Heart right ventricle (tissue), 16 donors: ENCODE measurements around the gene PFKFB2. TPM values are rescaled to one million over a fixed set of nuclear protein-coding genes. Genes with fewer than 3 reads are reported as not detected.

Experiments
- ATAC-seq, 8 donors: fragments of 200-7000 bp; cut with Tn5 transposase; one replicate each; pipeline ENCODE4 v1.9.1; 2020; ENCODE audit warnings: mild to moderate bottlenecking in 8 of 8, moderate library complexity in 8 of 8, moderate number of reproducible peaks in 1 of 8
- DNase-seq, 2 donors: peaks; one replicate each; pipeline ENCODE4 v3.0.0-alpha.2; 2020
- H3K27ac ChIP-seq, 10 donors: fragments of 200-600 bp; sonication (generic) in 2 of 10; one replicate each; pipeline versions ENCODE4 v1.5.0 to v1.8.0; 2020 to 2022; ENCODE audit warnings: mild to moderate bottlenecking in 3 of 10
- H3K27me3 ChIP-seq, 7 donors: fragments of 200-600 bp; one replicate each; pipeline ENCODE4 v1.8.0; 2021 to 2022; ENCODE audit warnings: mild to moderate bottlenecking in 2 of 7
- H3K36me3 ChIP-seq, 9 donors: fragments of 200-600 bp; sonication (generic) in 1 of 9; one replicate each; pipeline versions ENCODE4 v1.5.0 to v1.8.0; 2020 to 2022; ENCODE audit warnings: mild to moderate bottlenecking in 2 of 9
- H3K4me1 ChIP-seq, 9 donors: fragments of 200-600 bp; sonication (generic) in 1 of 9; one replicate each; pipeline versions ENCODE4 v1.5.0 to v1.8.0; 2020 to 2022; ENCODE audit warnings: mild to moderate bottlenecking in 4 of 9
- H3K4me3 ChIP-seq, 10 donors: fragments of 200-600 bp; sonication (generic) in 2 of 10; one replicate each; pipeline versions ENCODE4 v1.5.0 to v1.8.0; 2020 to 2022; ENCODE audit warnings: mild to moderate bottlenecking in 7 of 10, moderate library complexity in 2 of 10
- H3K9me3 ChIP-seq, 11 donors: fragments of 200-600 bp in 10 of 11; sonication (generic) in 2 of 11; one replicate each; pipeline versions ENCODE4 v1.5.0 to v1.8.0; 2013 to 2022; ENCODE audit warnings: mild to moderate bottlenecking in 2 of 11, control low read depth in 1 of 11, moderate library complexity in 1 of 11
- WGBS, 2 donors: extraction: QIAGEN DNeasy Blood & Tissue Kit; methylation state at CpG; one replicate each; pipeline ENCODE4 v1.1.7; 2013; ENCODE audit warnings: inconsistent platforms in 1 of 2; 5-methylcytosine and 5-hydroxymethylcytosine counted together
- intact Hi-C, 10 donors: fragments of 100-400 bp; cut with DNase I; formaldehyde crosslinking; loops; one replicate each; pipeline versions ENCODE4 v1.11.1 to v1.14.2; 2022
- polyA plus RNA-seq, 2 donors: library from polyadenylated mRNA; stranded (reverse); fragments of 200-250 nt; gene quantifications; one replicate each; pipeline ENCODE4 v1.2.3, GENCODE V29; 2013
- total RNA-seq, 10 donors: library from RNA; stranded (reverse); fragmentation: NEBNext Ultra II Directional in 3 of 10; extraction: Animal tissue kit (Norgen Biotek cat#: 25700) in 3 of 10; gene quantifications; one replicate each; pipeline versions ENCODE4 v1.2.1 to v1.2.4, GENCODE V29; 2021 to 2023
- TF ChIP-seq, protein P1 (sequence below), 9 donors: fragments of 200-600 bp; sonication (generic) in 2 of 9; IDR thresholded peaks; one replicate each; pipeline versions ENCODE4 v1.5.0 to v1.8.0; 2021 to 2022; ENCODE audit warnings: antibody characterized with exemption in 9 of 9, mild to moderate bottlenecking in 5 of 9, moderate library complexity in 1 of 9
- donor health status: Arrhythmogenic right ventricular cardiomyopathy.
- donor health status: ischemic (EF 13 %, LVEDD 7.1; RV severe dilation, severe dysfunction).
- donor health status: healthy with polysubstance abuse.
- donor health status: DM: no; HTN: yes; CAD: no.
- donor health status: DM: no; HTN: no; CAD: no.
- donor health status: ischemic (EF 25% LVEDD 6.9; RV normal size, moderate dysfunction).
- donor health status: ischemic (EF 25% LVEDD 5.7; RV mildly dilated, moderate dysfunction).
- donor health status: healthy.
- donor health status: DM: yes; HTN: yes; CAD: no.
- donor health status: Ischemic cardiomyopathy.
- donor health status: ischemic (EF 35%, LVEDD 5.7; RV mildly dilated, moderate dysfunction).
- donor health status: nonischemic (EF 11% LVEDD 7.7; RV severe dilation, severe dysfunction).
- donor health status: DM: yes; HTN: yes; CAD: no.
- donor health status: PGD.
- donor health status: ischemic (EF 29% LVEDD 5.4; RV normal size, mild dysfunction).
- donor health status: nonischemic (EF 23%, LVEDD 6.1; RV moderate dilation, normal function).

Gene PFKFB2
- total and polyA plus RNA-seq, 12 donors, result 5.2 to 161 (median 69.2) TPM

DNA sequence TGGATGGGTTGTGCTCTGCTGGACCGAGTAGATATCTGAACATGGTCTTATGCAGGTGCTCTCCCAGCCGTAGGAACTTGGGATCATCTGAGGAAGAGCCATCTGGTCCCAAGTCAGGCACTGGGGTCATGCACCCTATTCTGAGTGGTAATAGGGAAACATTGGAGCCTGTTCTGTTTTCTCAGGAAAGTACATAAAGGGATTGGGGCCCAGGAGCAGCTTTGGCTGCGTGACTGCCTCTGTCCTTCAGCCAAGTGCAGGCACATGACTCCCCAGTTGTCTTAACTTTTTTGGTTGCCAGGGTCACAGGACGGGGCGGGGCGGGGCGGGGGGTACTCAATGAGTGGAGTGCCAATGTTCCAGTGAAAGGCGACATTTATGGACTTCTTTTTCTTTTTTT, 11.5 kb downstream of the PFKFB2 start:
- TF ChIP-seq, protein P1, sequence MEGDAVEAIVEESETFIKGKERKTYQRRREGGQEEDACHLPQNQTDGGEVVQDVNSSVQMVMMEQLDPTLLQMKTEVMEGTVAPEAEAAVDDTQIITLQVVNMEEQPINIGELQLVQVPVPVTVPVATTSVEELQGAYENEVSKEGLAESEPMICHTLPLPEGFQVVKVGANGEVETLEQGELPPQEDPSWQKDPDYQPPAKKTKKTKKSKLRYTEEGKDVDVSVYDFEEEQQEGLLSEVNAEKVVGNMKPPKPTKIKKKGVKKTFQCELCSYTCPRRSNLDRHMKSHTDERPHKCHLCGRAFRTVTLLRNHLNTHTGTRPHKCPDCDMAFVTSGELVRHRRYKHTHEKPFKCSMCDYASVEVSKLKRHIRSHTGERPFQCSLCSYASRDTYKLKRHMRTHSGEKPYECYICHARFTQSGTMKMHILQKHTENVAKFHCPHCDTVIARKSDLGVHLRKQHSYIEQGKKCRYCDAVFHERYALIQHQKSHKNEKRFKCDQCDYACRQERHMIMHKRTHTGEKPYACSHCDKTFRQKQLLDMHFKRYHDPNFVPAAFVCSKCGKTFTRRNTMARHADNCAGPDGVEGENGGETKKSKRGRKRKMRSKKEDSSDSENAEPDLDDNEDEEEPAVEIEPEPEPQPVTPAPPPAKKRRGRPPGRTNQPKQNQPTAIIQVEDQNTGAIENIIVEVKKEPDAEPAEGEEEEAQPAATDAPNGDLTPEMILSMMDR (IDR thresholded peaks at IDR 0.05), result no peak
- Histone ChIP-seq H3K4me1 (peaks cover 2 to 68% (median 20%) of the 10 kb centered on the region in 9 donors), H3K27me3 (no peaks in the 10 kb centered on the region), H3K27ac (peak overlapping the region in 9 of 10 donors; percentile 16 to 82 (median 61)), H3K9me3 (no peaks in the 10 kb centered on the region), H3K36me3 (peaks cover 0 to 95% (median 23%) of the 10 kb centered on the region in 9 donors), H3K4me3 (peak overlapping the region in 3 of 10 donors; percentile 26 to 39 (median 30))
- WGBS, 2 donors, result 43 to 63% methylated on average over 8 of the region's 8 CpGs
- intact Hi-C loops, result no loop called here
- ATAC-seq (peak; percentile 57 to 91 (median 78)), DNase-seq (peak; percentile 32 to 46)

DNA sequence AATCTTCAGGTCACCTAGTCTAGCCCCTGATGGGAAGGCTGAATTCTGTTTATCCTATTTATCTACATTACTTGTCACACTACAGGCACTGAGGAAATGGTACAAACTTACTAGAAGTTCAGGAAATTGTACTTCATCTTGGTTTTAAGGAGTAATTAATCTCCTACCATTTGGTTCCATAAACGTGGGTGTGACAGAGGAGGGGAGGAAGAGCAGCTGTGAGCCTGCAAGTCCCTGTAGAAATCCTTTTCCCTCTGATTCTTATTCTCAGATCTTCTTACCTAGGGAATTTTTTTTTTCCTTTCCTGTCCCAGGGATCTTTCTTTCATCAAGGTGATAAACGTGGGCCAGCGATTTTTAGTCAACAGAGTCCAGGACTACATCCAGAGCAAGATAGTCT, 14.1 kb downstream of the PFKFB2 start:
- 55 to 61% methylated on average over 3 of the region's 3 CpGs for WGBS, 2 donors
- Histone ChIP-seq H3K4me1 (peaks cover 2 to 82% (median 21%) of the 10 kb centered on the region in 9 donors), H3K36me3 (peaks cover 0 to 99% (median 30%) of the 10 kb centered on the region in 9 donors), H3K27ac (peak overlapping the region in 6 of 10 donors; percentile 4 to 82 (median 32)), H3K27me3 (no peaks in the 10 kb centered on the region), H3K9me3 (no peaks in the 10 kb centered on the region), H3K4me3 (peak overlapping the region in 3 of 10 donors; percentile 26 to 39 (median 30))
- intact Hi-C loops, result no loop called here
- ATAC-seq, result no peak
- no peak for DNase-seq
- TF ChIP-seq, protein P1 (IDR thresholded peaks at IDR 0.05), result no peak

DNA sequence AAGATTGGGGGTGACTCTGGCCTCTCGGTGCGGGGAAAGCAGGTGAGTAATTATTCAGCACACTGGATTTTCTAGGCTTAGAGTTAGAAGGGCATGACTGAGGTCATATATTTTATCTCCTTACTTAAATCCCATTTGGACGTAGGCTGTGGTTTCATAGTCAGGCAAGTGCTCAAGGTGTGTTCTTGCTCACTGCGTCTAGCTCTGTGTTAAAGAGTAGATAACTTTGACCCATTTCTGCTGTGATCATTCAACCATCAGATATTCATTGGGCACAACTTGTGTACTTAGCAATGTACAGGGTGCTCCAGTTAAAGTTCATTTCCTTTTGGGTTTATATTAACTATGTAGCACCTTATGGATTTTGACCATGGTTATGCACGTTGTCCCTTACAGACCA, 14.6 kb downstream of the PFKFB2 start:
- H3K36me3 ChIP-seq, result peaks cover 0 to 99% (median 30%) of the 10 kb centered on the region in 9 donors
- H3K9me3 ChIP-seq, result no peaks in the 10 kb centered on the region
- no peaks in the 10 kb centered on the region for H3K27me3 ChIP-seq
- DNase-seq, result no peak
- intact Hi-C loops, result no loop called here
- no peak overlapping the region for H3K4me3 ChIP-seq
- peaks cover 2 to 86% (median 21%) of the 10 kb centered on the region in 9 donors for H3K4me1 ChIP-seq
- no peak for ATAC-seq
- TF ChIP-seq, protein P1 (IDR thresholded peaks at IDR 0.05), result no peak
- WGBS, 2 donors, result 70 to 80% methylated on average over 5 of the region's 5 CpGs
- peak overlapping the region in 5 of 10 donors; percentile 22 to 82 (median 79) for H3K27ac ChIP-seq

DNA sequence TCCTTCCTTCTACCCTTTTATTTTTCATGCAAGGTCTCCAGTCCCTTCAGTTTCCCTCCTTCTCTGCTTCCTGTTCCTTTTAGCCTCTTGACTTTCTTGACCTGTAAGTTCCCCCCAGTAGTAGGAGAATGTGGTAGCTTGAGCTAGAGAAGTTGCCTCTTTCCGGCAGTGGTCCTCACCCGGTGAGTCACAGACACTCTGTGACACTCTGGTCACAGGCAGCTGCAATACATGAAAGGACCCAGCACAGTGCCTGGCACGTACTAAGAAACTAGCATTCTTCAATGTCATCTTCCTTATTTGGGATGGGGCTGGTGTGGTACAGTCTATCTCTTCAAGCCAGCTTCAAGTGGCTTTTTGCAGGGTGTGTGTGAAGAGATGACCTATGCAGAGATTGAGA, 16.0 kb downstream of the PFKFB2 start:
- TF ChIP-seq, protein P1 (IDR thresholded peaks at IDR 0.05), result no peak
- WGBS, 2 donors, result 70 to 72% methylated on average over 3 of the region's 3 CpGs
- Histone ChIP-seq H3K36me3 (peaks cover 0 to 100% (median 28%) of the 10 kb centered on the region in 9 donors), H3K9me3 (no peaks in the 10 kb centered on the region), H3K4me1 (peaks cover 2 to 89% (median 26%) of the 10 kb centered on the region in 9 donors), H3K27me3 (no peaks in the 10 kb centered on the region), H3K27ac (peak overlapping the region in 8 of 10 donors; percentile 26 to 80 (median 68)), H3K4me3 (no peak overlapping the region)
- ATAC-seq, result peak in 6 of 8 donors; percentile 25 to 66 (median 40)
- intact Hi-C loops, result no loop called here
- no peak for DNase-seq
